Right lobe of liver (tissue), 4 donors: ENCODE results near the gene LPCAT1.

ENCODE experiments used
- POLR2A ChIP-seq: fragments of 450-650 bp; IDR thresholded peaks from one replicate; pipeline ENCODE4 v1.6.1; 2017; ENCODE audit warnings: antibody characterized with exemption, mild to moderate bottlenecking
- TF ChIP-seq, protein P1 (sequence below), 4 donors: fragments of 200-600 bp in 3 of 4; fragments of 450-650 bp in 1 of 4; IDR thresholded peaks; one replicate each; pipeline versions ENCODE4 v1.5.1 to v1.8.0; 2016 to 2022; ENCODE audit warnings: antibody characterized with exemption in 4 of 4, mild to moderate bottlenecking in 2 of 4
- donor health status: DM: no; HTN: no; CAD: no.
- donor health status: DM: no; HTN: no; CAD: no.
- donor health status: DM: no; HTN: yes; CAD: no.

DNA sequence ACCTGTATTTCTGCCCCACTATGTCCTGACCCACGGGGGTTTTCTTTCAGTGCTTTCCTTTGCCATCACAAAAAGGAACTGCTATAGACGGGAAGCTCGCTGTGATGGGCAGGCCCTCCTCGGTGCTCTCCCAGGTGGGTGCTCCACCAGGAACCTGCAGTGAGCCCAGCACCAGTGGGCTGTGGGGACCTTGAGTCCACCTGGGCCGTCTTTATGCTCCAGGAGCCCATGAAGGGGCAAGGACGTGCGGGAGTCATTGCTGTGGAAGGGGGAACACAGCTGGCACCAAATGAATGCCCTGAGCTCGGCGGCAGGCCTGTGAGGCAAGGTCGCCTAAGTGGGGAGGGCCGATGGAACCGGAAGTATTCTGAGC lies 41.8 kb downstream of the LPCAT1 start:
- TF ChIP-seq, protein P1, sequence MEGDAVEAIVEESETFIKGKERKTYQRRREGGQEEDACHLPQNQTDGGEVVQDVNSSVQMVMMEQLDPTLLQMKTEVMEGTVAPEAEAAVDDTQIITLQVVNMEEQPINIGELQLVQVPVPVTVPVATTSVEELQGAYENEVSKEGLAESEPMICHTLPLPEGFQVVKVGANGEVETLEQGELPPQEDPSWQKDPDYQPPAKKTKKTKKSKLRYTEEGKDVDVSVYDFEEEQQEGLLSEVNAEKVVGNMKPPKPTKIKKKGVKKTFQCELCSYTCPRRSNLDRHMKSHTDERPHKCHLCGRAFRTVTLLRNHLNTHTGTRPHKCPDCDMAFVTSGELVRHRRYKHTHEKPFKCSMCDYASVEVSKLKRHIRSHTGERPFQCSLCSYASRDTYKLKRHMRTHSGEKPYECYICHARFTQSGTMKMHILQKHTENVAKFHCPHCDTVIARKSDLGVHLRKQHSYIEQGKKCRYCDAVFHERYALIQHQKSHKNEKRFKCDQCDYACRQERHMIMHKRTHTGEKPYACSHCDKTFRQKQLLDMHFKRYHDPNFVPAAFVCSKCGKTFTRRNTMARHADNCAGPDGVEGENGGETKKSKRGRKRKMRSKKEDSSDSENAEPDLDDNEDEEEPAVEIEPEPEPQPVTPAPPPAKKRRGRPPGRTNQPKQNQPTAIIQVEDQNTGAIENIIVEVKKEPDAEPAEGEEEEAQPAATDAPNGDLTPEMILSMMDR (IDR thresholded peaks at IDR 0.05), result no peak
- TF ChIP-seq POLR2A, result no peak
